ENCODE results near the gene GNPTG.

GRCh38 chr16:1381612-1382406, 30.1 kb downstream of the GNPTG start:
- TF ChIP-seq, protein P1, sequence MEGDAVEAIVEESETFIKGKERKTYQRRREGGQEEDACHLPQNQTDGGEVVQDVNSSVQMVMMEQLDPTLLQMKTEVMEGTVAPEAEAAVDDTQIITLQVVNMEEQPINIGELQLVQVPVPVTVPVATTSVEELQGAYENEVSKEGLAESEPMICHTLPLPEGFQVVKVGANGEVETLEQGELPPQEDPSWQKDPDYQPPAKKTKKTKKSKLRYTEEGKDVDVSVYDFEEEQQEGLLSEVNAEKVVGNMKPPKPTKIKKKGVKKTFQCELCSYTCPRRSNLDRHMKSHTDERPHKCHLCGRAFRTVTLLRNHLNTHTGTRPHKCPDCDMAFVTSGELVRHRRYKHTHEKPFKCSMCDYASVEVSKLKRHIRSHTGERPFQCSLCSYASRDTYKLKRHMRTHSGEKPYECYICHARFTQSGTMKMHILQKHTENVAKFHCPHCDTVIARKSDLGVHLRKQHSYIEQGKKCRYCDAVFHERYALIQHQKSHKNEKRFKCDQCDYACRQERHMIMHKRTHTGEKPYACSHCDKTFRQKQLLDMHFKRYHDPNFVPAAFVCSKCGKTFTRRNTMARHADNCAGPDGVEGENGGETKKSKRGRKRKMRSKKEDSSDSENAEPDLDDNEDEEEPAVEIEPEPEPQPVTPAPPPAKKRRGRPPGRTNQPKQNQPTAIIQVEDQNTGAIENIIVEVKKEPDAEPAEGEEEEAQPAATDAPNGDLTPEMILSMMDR (IDR thresholded peaks at IDR 0.05), result no peak
- no peak for TF ChIP-seq POLR2A (IDR thresholded peaks at IDR 0.05)
